ENCODE results near the gene TMEM174.
A peak's percentile ranks its signal among the peaks of the same experiment; 100 is the strongest.

Gene TMEM174

GRCh38 chr5:73189871-73190376 is 16.9 kb downstream of the TMEM174 start:
- DNase-seq, result peak; percentile 39

DNA sequence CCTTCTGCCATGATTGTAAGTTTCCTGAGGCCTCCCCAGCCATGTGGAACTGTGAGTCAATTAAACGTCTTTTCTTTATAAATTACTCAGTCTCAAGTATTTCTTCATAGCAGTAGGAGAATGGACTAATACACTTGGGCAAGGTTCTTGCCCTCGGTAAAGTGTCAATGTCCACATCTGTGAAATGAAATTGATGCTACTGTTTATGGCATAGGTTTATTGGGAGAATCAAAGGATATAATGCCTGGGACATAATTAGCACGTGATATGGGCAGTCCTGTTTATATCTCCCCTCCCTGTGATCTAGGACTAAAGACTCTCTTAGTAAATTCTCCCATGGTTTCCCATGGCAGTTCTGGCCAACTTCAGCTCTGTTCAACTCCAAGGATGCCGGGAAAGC is 19.4 kb downstream of the TMEM174 start:
- Histone ChIP-seq H3K9me3 (ENCODE audit: severe bottlenecking) (no peaks in the 10 kb centered on the region), H3K27ac (no peak overlapping the region), H3K27me3 (ENCODE audit: insufficient read depth, low read depth, severe bottlenecking) (no peaks in the 10 kb centered on the region), H3K4me3 (ENCODE audit: low read depth, low read length) (no peak overlapping the region), H3K36me3 (no peaks in the 10 kb centered on the region)
- TF ChIP-seq, protein P1, sequence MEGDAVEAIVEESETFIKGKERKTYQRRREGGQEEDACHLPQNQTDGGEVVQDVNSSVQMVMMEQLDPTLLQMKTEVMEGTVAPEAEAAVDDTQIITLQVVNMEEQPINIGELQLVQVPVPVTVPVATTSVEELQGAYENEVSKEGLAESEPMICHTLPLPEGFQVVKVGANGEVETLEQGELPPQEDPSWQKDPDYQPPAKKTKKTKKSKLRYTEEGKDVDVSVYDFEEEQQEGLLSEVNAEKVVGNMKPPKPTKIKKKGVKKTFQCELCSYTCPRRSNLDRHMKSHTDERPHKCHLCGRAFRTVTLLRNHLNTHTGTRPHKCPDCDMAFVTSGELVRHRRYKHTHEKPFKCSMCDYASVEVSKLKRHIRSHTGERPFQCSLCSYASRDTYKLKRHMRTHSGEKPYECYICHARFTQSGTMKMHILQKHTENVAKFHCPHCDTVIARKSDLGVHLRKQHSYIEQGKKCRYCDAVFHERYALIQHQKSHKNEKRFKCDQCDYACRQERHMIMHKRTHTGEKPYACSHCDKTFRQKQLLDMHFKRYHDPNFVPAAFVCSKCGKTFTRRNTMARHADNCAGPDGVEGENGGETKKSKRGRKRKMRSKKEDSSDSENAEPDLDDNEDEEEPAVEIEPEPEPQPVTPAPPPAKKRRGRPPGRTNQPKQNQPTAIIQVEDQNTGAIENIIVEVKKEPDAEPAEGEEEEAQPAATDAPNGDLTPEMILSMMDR (IDR thresholded peaks at IDR 0.05; ENCODE audit: low read depth, low read length), result no peak
- no peak for DNase-seq

More at GRCh38 chr5:73189871-73190376, 16.9 kb downstream of the TMEM174 start:
- Histone ChIP-seq H3K27me3 (ENCODE audit: insufficient read depth, low read depth, severe bottlenecking) (no peaks in the 10 kb centered on the region), H3K27ac (peak overlapping the region; percentile 12; the same call in 1 of the 2 replicates), H3K9me3 (ENCODE audit: severe bottlenecking) (no peaks in the 10 kb centered on the region), H3K36me3 (no peaks in the 10 kb centered on the region), H3K4me3 (ENCODE audit: low read depth, low read length) (no peak overlapping the region)
- TF ChIP-seq, protein P1 (IDR thresholded peaks at IDR 0.05; ENCODE audit: low read depth, low read length), result no peak

DNA sequence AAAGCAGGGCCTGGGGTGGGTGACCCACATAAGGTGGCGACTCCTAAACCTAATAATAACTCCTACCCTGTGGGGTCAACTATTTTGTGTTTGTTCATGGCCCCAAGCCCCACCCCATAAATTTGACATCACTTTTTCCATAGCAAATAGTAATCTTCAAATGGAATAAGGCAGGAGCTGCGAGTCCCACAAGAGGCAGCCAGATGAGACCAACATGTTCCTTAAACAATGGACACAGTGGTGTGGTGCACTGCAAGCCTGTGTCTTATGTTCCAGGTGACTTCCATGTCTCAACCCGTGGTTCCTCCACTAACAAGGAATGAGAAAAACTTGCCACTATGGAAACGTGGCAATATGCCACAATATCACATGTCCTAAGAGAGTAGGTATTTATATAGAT is 20.6 kb downstream of the TMEM174 start:
- H3K27me3 ChIP-seq (ENCODE audit: insufficient read depth, low read depth, severe bottlenecking), result no peaks in the 10 kb centered on the region
- TF ChIP-seq, protein P1 (IDR thresholded peaks at IDR 0.05; ENCODE audit: low read depth, low read length), result no peak
- no peak for DNase-seq
- H3K4me3 ChIP-seq (ENCODE audit: low read depth, low read length), result no peak overlapping the region
- H3K27ac ChIP-seq, result no peak overlapping the region
- H3K36me3 ChIP-seq, result no peaks in the 10 kb centered on the region
- no peaks in the 10 kb centered on the region for H3K9me3 ChIP-seq (ENCODE audit: severe bottlenecking)

DNA sequence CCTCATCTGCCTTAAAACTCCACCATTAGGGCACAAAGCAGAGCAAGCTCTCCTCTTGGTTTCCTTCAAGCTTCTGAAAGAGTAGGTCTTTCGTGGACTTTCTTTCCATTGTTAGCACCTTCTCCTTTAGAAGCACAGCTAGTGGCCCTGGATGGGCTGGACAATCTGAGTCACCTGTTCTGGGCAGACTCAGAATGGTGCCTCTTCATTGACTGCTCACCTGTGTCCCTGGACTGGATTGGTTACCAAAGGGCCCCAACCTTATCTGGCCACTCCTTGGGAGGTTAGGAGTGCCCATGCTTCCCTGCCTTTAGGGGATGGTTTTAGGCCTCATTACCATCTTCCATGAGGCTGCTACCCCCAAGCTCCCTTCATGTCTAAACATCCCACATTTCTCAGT is 23.2 kb downstream of the TMEM174 start:
- Histone ChIP-seq H3K4me3 (ENCODE audit: low read depth, low read length) (no peak overlapping the region), H3K27me3 (ENCODE audit: insufficient read depth, low read depth, severe bottlenecking) (no peaks in the 10 kb centered on the region), H3K9me3 (ENCODE audit: severe bottlenecking) (no peaks in the 10 kb centered on the region), H3K36me3 (no peaks in the 10 kb centered on the region), H3K27ac (no peak overlapping the region)
- DNase-seq, result no peak
- TF ChIP-seq, protein P1 (IDR thresholded peaks at IDR 0.05; ENCODE audit: low read depth, low read length), result no peak

DNA sequence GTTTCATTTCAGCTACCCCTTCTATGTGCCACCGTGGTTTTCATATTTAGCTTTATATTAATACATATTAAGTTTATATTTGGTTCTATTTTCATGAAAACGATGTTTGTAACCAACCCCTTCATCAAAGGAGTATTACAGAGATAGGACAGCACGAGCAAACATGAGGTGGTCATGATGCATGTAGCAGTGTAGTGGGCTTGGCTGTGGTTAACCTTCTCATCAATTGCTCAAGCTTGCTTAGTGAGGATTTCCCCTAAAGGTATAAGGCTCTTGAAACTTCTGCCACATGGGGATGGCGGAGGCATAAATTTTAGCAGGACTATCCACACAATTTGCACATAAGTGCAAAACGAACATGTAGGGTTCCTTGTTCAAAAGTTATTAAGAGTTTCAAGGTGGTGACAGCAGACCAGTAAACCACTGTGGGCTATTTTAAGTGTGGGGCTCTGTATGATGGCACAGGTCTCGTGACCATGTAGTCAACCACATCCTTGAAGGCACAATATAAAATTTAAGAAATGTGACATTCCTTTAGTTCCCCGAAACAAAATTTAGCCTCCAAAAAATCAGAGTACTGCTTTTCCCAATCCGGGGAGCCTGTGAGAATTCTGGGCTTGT is 24.8 kb downstream of the TMEM174 start:
- H3K4me3 ChIP-seq (ENCODE audit: low read depth, low read length), result no peak overlapping the region
- no peaks in the 10 kb centered on the region for H3K36me3 ChIP-seq
- TF ChIP-seq, protein P1 (IDR thresholded peaks at IDR 0.05; ENCODE audit: low read depth, low read length), result no peak
- H3K9me3 ChIP-seq (ENCODE audit: severe bottlenecking), result no peaks in the 10 kb centered on the region
- DNase-seq, result no peak
- no peak overlapping the region for H3K27ac ChIP-seq
- no peaks in the 10 kb centered on the region for H3K27me3 ChIP-seq (ENCODE audit: insufficient read depth, low read depth, severe bottlenecking)

All from WERI-Rb-1 (cell line).